Colonic mucosa (tissue), 4 donors: Measurements from ENCODE around the gene COL27A1. TPM values are rescaled to one million over a fixed set of nuclear protein-coding genes. Genes with fewer than 3 reads are reported as not detected.

Source experiments
- DNase-seq: peaks from one replicate; pipeline ENCODE4 v3.0.0-alpha.2; 2020
- H3K27ac ChIP-seq: fragments of 200-600 bp; one replicate; pipeline ENCODE4 v1.8.0; 2021
- H3K27me3 ChIP-seq: fragments of 200-600 bp; one replicate; pipeline ENCODE4 v1.8.0; 2021
- H3K36me3 ChIP-seq: fragments of 200-600 bp; one replicate; pipeline ENCODE4 v1.8.0; 2021
- H3K4me1 ChIP-seq: fragments of 200-600 bp; one replicate; pipeline ENCODE4 v1.8.0; 2021; ENCODE audit warnings: mild to moderate bottlenecking
- H3K4me3 ChIP-seq: fragments of 200-600 bp; one replicate; pipeline ENCODE4 v1.8.0; 2021
- H3K9ac ChIP-seq, 2 donors: one replicate each; pipeline ENCODE4 v1.7.0; 2013; ENCODE audit warnings: control low read depth in 2 of 2, low read depth in 2 of 2, low read length in 2 of 2
- H3K9me3 ChIP-seq: fragments of 200-600 bp; one replicate; pipeline ENCODE4 v1.8.0; 2021
- intact Hi-C: fragments of 100-400 bp; cut with DNase I; formaldehyde crosslinking; loops from one replicate; pipeline ENCODE4 v1.14.1; 2022
- total RNA-seq, 2 donors: library from RNA; stranded (reverse); fragmentation: NEBNext Ultra II Directional in 1 of 2; extraction: Animal tissue kit (Norgen Biotek cat#: 25700) in 1 of 2; gene quantifications; one replicate each; pipeline ENCODE4 v1.2.1, GENCODE V29; 2021
- TF ChIP-seq, protein P1 (sequence below): fragments of 200-600 bp; IDR thresholded peaks from one replicate; pipeline ENCODE4 v1.8.0; 2022; ENCODE audit warnings: antibody characterized with exemption, mild to moderate bottlenecking
- donor health status: healthy.
- donor health status: DM: no; HTN: no; CAD: no.
- donor health status: DM: no; HTN: no; CAD: no.

COL27A1 gene
- total RNA-seq, 2 donors from 2014 or later: 2.9 to 4.2 TPM

DNA sequence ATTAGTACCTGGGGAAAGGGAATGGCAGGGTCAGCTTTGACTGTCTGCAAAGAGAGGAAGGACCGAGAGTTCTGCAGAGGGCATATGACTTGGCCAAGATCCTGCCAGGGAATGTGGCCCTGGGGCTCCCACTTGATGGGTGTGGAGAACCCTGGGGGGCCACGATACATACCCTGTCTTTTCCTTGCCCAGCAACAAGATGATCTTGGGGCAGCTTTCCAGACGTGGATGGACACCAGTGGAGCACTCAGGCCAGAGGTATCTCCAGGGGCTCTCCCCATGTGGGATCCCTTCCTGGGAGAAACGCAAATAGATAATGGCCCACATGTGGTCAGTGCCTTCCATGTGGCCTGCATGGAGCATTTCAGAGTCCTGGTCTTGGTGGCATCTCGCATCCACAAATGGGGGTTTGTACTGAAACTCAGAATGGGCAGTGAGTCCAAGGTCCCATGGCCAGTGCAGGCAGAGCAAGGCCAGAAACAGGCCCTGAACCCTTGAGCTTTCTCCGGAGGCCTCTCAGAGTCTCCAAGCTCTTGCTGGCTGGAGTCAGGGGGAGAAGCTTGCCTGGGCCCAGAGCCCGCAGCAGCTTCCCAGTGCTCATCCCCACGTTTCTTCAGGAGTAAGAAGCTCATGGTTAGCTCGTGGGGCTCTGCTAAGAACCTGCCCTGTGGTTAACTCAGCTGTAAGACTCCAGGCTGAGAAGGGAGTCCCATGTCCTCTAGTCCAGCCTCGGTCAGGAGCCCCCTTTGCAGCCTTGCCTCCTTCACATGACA, 149.3 kb downstream of the COL27A1 start:
- intact Hi-C loops: no loop called here
- Histone ChIP-seq H3K27me3 (no peaks in the 10 kb centered on the region), H3K36me3 (no peaks in the 10 kb centered on the region), H3K9ac (no peak overlapping the region), H3K9me3 (no peaks in the 10 kb centered on the region), H3K27ac (no peak overlapping the region), H3K4me3 (no peak overlapping the region), H3K4me1 (no peaks in the 10 kb centered on the region)
- peak; percentile 15 for DNase-seq
- TF ChIP-seq, protein P1, sequence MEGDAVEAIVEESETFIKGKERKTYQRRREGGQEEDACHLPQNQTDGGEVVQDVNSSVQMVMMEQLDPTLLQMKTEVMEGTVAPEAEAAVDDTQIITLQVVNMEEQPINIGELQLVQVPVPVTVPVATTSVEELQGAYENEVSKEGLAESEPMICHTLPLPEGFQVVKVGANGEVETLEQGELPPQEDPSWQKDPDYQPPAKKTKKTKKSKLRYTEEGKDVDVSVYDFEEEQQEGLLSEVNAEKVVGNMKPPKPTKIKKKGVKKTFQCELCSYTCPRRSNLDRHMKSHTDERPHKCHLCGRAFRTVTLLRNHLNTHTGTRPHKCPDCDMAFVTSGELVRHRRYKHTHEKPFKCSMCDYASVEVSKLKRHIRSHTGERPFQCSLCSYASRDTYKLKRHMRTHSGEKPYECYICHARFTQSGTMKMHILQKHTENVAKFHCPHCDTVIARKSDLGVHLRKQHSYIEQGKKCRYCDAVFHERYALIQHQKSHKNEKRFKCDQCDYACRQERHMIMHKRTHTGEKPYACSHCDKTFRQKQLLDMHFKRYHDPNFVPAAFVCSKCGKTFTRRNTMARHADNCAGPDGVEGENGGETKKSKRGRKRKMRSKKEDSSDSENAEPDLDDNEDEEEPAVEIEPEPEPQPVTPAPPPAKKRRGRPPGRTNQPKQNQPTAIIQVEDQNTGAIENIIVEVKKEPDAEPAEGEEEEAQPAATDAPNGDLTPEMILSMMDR: no peak

DNA sequence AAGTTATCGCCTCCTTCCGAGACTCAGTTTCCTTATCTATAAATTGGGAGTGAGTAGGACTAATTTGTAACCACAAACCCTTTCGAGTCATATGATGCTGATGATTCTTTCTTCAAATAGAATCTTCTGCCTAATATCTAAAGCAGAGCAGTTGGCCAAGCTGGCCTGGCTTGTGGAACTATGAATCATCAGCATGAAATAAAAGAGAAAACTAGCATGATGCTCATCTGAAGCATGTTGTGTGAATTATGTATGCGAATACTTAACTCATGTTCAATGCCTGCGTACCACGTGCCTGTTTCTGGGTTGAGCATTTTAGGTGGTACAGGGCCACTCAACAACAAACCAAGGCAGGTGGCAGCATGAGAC, 152.5 kb downstream of the COL27A1 start:
- no peak overlapping the region for H3K27ac ChIP-seq
- H3K9ac ChIP-seq: no peak overlapping the region
- no peak for DNase-seq
- no peaks in the 10 kb centered on the region for H3K27me3 ChIP-seq
- no peaks in the 10 kb centered on the region for H3K36me3 ChIP-seq
- TF ChIP-seq, protein P1: no peak
- H3K9me3 ChIP-seq: no peaks in the 10 kb centered on the region
- intact Hi-C loops: no loop called here
- H3K4me1 ChIP-seq: no peaks in the 10 kb centered on the region
- no peak overlapping the region for H3K4me3 ChIP-seq

DNA sequence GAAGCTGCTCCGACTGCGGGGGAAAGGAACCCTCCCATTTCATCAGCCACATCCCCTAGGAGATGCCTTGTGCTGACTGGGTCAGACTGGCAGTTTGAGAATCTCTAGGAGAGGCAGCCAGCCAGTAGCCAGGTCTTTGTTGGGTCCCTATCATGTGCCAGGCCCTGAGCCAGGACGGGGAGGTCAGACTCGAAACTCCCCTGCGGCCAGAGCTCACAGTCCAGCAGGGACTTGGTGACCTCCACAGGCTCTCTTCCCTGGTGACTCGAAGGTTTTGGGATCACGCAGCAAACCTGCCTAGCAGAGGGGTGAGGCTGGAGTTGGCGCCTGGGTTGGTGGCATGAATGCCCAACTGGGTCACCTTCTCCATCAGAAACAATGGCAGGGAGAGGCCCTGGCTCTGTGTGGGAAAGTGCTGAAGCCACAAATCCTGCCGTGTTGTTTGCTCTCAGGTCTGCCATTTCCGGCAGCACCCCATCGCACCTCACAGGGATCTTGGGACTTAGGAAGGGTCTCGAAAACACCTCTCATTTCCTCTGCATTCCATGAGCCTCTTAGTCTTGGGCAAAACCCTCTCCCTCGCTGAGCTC, 153.1 kb downstream of the COL27A1 start:
- TF ChIP-seq, protein P1: no peak
- H3K4me1 ChIP-seq: no peaks in the 10 kb centered on the region
- no peak overlapping the region for H3K9ac ChIP-seq
- no peak overlapping the region for H3K4me3 ChIP-seq
- no peak overlapping the region for H3K27ac ChIP-seq
- H3K27me3 ChIP-seq: no peaks in the 10 kb centered on the region
- no peak for DNase-seq
- H3K36me3 ChIP-seq: no peaks in the 10 kb centered on the region
- intact Hi-C loops: no loop called here
- H3K9me3 ChIP-seq: no peaks in the 10 kb centered on the region

DNA sequence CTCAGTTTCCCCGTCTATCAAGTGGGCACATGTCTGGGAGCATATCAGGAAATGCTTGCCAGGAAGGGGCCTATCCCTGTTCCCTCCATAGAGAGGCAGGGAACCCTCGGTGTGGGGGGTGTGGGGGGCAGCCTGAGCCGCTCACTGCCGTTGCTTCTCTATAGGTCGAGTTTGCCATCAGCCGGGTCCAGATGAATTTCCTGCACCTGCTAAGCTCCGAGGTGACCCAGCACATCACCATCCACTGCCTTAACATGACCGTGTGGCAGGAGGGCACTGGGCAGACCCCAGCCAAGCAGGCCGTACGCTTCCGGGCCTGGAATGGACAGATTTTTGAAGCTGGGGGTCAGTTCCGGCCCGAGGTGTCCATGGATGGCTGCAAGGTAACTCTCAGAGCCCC, 153.8 kb downstream of the COL27A1 start:
- intact Hi-C loops: no loop called here
- DNase-seq: no peak
- no peak overlapping the region for H3K9ac ChIP-seq

DNA sequence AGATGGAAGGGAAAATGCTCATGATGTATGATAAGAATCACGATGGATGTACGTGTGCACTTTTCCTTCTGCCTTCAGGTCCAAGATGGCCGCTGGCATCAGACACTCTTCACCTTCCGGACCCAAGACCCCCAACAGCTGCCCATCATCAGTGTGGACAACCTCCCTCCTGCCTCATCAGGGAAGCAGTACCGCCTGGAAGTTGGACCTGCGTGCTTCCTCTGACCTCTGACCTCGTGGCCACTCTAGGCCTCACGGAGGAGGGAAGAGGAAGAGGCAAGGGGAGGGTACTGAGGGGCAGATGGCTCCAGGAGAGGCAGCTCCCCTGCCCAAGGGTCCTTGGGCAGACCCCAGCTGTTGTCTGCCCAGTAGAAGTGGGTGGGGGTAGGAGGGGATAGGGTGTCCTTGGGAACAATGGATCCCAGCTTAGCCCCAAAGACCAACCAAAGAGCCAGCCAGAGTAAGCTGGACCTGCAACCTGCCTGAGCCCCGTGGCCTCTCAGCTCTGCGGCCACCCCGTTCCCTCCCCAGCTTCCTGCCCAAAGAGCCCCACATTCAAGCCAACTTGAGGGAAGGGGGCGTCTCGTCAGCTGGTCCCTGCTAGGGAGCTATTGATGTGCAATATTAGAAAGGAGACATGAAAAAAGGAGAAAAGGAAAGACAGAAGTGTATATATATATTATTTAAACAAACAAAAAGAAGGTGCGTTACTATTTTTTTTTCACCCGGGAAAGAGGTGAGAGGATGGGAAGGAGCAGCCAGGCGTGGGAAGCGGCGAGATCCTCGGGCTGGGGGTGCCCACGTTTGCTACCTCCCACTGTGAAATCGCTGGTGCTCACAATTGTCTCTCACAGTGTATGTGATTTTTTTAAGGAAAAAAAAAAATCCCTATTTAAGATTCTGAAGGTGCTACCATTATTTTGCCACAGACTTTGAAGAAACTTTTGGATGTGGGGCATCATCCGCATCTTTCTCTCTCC, 155.4 kb downstream of the COL27A1 start:
- Histone ChIP-seq H3K4me3 (no peak overlapping the region), H3K27me3 (no peaks in the 10 kb centered on the region), H3K9me3 (no peaks in the 10 kb centered on the region), H3K36me3 (no peaks in the 10 kb centered on the region), H3K4me1 (no peaks in the 10 kb centered on the region), H3K9ac (no peak overlapping the region), H3K27ac (no peak overlapping the region)
- TF ChIP-seq, protein P1: no peak
- intact Hi-C loops: no loop called here
- peak; percentile 9 for DNase-seq

More for the DNA sequence above, 153.8 kb downstream of the COL27A1 start:
- Histone ChIP-seq H3K4me1 (no peaks in the 10 kb centered on the region), H3K9me3 (no peaks in the 10 kb centered on the region), H3K36me3 (no peaks in the 10 kb centered on the region), H3K27me3 (no peaks in the 10 kb centered on the region), H3K27ac (no peak overlapping the region), H3K4me3 (no peak overlapping the region)
- TF ChIP-seq, protein P1: no peak
